Gastrocnemius medialis (tissue), 4 donors: ENCODE results near the gene NFYA.

Experiments used
- POLR2A ChIP-seq, 2 donors: fragments of 450-650 bp; IDR thresholded peaks; one replicate each; pipeline ENCODE4 v1.6.1; 2017; ENCODE audit warnings: antibody characterized with exemption in 2 of 2, mild to moderate bottlenecking in 2 of 2, moderate library complexity in 2 of 2
- TF ChIP-seq, protein P1 (sequence below), 5 experiments: fragments of 450-650 bp in 3 of 5; fragments of 200-600 bp in 2 of 5; sonication (generic) in 2 of 5; IDR thresholded peaks in 4 of 5; conservative IDR thresholded peaks in 1 of 5; 1 replicate in 4 of 5; 2 replicates in 1 of 5; pipeline ENCODE4 v1.5.1; 2016 to 2019; ENCODE audit warnings: antibody characterized with exemption in 5 of 5, mild to moderate bottlenecking in 3 of 5, moderate library complexity in 3 of 5

DNA sequence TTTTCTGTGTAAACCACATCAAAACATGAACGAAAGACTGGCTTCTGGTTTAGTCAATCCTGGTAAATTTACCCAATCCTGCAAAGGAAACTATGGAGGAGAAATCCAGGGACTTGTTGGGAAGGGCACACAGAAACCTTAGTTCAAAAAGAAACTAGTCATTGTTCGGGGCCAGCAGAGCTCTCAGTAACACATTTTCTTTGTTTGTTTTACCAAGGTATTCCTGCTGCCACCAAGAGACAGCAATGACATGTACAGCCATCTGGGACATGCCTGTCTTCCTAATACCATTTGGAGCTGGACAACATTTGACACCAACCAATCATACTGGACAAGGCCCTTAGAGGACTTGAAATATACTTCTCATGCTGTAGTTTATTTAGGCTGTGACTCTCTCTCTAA is 8.9 kb upstream of the NFYA start:
- TF ChIP-seq, protein P1, sequence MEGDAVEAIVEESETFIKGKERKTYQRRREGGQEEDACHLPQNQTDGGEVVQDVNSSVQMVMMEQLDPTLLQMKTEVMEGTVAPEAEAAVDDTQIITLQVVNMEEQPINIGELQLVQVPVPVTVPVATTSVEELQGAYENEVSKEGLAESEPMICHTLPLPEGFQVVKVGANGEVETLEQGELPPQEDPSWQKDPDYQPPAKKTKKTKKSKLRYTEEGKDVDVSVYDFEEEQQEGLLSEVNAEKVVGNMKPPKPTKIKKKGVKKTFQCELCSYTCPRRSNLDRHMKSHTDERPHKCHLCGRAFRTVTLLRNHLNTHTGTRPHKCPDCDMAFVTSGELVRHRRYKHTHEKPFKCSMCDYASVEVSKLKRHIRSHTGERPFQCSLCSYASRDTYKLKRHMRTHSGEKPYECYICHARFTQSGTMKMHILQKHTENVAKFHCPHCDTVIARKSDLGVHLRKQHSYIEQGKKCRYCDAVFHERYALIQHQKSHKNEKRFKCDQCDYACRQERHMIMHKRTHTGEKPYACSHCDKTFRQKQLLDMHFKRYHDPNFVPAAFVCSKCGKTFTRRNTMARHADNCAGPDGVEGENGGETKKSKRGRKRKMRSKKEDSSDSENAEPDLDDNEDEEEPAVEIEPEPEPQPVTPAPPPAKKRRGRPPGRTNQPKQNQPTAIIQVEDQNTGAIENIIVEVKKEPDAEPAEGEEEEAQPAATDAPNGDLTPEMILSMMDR (IDR thresholded peaks at IDR 0.05 in 4 of 5, conservative IDR thresholded peaks at IDR 0.05 in 1 of 5): no peak
- peak; percentile 42 to 70 for TF ChIP-seq POLR2A (IDR thresholded peaks at IDR 0.05)
